ENCODE measurements around the gene TMPO.

Gene TMPO

DNA sequence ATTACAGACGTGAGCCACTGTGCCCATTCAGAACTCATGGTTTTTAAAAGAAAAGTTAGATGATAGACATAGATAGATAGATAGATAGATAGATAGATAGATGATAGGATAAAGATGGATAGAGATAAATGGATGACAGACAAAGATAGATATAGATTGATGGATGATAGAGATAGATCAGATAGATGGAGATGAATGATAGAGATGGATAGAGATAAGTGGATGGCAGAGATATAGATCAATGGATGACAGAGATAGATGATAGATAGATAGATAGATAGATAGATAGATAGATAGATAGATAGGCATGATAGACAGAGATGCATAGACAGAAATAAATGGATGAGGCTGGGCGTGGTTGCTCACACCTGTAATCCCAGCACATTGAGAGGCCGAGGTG lies 64.4 kb downstream of the TMPO start:
- TF ChIP-seq, protein P1, sequence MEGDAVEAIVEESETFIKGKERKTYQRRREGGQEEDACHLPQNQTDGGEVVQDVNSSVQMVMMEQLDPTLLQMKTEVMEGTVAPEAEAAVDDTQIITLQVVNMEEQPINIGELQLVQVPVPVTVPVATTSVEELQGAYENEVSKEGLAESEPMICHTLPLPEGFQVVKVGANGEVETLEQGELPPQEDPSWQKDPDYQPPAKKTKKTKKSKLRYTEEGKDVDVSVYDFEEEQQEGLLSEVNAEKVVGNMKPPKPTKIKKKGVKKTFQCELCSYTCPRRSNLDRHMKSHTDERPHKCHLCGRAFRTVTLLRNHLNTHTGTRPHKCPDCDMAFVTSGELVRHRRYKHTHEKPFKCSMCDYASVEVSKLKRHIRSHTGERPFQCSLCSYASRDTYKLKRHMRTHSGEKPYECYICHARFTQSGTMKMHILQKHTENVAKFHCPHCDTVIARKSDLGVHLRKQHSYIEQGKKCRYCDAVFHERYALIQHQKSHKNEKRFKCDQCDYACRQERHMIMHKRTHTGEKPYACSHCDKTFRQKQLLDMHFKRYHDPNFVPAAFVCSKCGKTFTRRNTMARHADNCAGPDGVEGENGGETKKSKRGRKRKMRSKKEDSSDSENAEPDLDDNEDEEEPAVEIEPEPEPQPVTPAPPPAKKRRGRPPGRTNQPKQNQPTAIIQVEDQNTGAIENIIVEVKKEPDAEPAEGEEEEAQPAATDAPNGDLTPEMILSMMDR (IDR thresholded peaks at IDR 0.05) = no peak
- Histone ChIP-seq H3K27ac (no peak overlapping the region), H3K4me3 (no peak overlapping the region)
- DNase-seq (ENCODE audit: low spot score) = no peak

DNA sequence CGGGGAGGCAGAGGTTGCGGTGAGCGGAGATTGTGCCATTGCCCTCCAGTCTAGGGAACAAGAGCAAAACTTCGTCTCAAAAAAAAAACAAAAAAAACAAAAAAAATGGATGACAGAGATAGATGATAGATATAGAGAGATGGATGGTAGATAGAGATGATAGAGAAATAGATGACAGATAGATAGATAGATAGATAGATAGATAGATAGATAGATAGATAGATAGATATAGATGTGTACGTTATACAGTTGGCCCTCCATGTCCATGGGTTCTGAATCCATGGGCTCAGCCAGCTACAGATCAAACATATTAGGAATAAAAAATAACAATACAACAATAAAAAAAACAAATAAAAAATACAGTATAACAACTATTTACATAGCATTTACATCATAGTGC lies 65.3 kb downstream of the TMPO start:
- no peak overlapping the region for H3K27ac ChIP-seq
- no peak for DNase-seq (ENCODE audit: low spot score)
- TF ChIP-seq, protein P1 (IDR thresholded peaks at IDR 0.05) = no peak
- H3K4me3 ChIP-seq = no peak overlapping the region

DNA sequence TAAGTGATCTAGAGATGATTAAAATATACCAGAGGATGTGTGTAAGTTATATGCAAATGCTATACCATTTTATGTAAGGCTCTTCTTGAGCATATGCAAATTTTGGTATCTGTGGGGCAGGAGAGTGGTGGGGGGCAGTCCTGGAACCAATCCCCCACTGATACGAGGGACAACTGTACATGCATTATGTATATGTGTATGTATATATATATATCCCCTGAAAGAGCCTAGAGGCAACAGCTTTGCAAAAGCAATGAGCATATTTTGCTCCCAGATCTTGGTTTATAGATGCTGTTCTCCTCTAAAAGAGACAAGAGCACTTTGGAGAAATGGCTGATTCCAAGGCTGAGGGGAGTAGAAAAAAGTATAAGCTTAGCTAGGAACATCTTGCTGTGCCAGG lies 65.7 kb downstream of the TMPO start:
- no peak overlapping the region for H3K4me3 ChIP-seq
- TF ChIP-seq, protein P1 (IDR thresholded peaks at IDR 0.05) = no peak
- H3K27ac ChIP-seq = no peak overlapping the region
- no peak for DNase-seq (ENCODE audit: low spot score)

DNA sequence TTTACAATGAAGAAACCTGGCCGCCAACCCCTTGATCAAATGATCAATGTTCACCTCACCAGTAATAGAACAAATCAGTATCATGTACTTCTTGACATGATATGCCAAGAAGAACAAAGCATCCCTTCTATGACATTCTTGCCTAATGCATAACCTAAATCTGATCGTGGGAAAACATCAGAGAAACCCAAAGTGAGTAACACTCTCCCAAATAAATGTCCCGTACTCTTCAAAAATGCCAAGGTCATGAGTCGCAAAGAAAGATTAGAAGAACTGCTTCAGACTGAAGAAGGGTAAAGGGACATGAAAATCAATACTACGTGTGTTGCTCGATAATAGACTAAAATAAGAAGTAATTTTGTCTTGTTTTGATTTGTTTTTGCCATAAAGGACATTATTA lies 66.7 kb downstream of the TMPO start:
- H3K4me3 ChIP-seq = no peak overlapping the region
- H3K27ac ChIP-seq = no peak overlapping the region
- no peak for DNase-seq (ENCODE audit: low spot score)
- TF ChIP-seq, protein P1 (IDR thresholded peaks at IDR 0.05) = no peak

DNA sequence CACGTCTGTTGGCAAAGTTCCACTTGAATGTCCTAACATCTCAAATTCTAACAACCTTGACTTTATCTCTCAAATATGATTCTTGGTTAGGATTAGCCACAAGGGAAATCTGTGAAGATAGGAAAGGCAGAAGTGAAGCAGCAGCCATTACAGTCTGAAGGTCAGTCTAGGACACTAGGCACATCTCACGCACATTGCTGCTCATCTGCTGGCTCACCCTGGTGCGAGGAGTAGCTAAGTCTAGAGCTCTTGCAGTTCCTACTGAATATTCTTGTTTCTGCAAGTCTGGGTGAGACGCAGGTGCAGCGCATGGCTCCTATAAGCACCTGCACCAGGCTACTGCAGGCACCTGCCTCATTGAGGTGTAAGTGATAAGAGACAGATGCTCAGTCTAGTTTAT lies 71.7 kb downstream of the TMPO start:
- Histone ChIP-seq H3K4me3 (no peak overlapping the region), H3K27ac (no peak overlapping the region)
- no peak for DNase-seq (ENCODE audit: low spot score)
- TF ChIP-seq, protein P1 (IDR thresholded peaks at IDR 0.05) = no peak

DNA sequence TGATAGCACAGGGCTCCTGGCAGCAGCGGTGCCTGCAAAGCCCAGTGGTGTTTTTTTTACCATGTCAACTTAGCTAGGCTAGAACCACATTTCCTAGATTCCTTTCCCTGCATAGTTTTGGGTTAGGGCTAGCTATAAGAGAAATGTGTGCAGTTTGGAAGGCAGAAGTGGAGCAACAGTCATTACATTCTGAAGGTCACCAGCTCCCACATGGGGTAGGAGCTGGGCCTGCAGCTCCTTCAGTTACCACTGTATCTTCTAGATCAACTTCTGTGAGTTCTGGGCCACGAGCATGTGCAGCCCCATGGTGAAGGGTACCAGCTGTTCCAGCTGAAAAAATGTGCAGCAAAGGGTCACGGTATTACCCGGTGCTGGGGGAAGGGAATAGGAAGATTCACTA lies 75.8 kb downstream of the TMPO start:
- TF ChIP-seq, protein P1 (IDR thresholded peaks at IDR 0.05) = no peak
- no peak for DNase-seq (ENCODE audit: low spot score)
- H3K4me3 ChIP-seq = no peak overlapping the region
- H3K27ac ChIP-seq = no peak overlapping the region

DNA sequence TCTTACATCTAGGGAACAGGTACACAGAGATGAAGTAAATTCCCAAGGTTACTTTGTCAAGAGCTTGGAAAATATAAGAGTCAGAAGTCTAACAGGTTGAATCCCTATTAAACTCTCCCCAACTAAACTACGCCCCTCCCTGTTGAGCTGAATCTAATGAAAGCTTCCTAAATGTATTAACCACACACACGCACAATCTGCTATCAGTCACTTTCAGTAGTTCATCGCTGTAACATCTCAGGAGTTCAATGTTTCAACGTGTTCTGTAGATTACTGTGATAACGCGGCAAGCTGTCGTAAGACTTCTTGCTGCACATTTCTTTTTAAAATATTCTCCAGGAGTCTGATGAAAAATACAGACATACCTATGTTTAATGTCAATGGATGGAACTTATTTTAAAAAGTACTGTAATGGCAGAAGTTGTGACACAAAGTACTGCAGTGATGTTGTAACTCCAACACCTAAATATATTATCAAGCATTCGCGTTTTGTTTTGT lies 77.5 kb downstream of the TMPO start:
- TF ChIP-seq, protein P1 (IDR thresholded peaks at IDR 0.05) = no peak
- H3K27ac ChIP-seq = peak overlapping the region; percentile 93 to 98
- peak overlapping the region; percentile 94 for H3K4me3 ChIP-seq
- no peak for DNase-seq (ENCODE audit: low spot score)
